WTC11 (cell line): Measurements from ENCODE around the gene ZIC1.

Experiments used
- AFF4 ChIP-seq: sonication (generic); formaldehyde crosslinking; IDR thresholded peaks from 2 replicates; pipeline ENCODE4 v1.8.1; 2023; ENCODE audit warnings: mild to moderate bottlenecking, missing genetic modification reagents, borderline replicate concordance
- CREB1 ChIP-seq: sonication (generic); formaldehyde crosslinking; IDR thresholded peaks from 2 replicates; pipeline ENCODE4 v1.8.0; 2023; ENCODE audit warnings: mild to moderate bottlenecking, missing genetic modification reagents
- JUN ChIP-seq: sonication (generic); formaldehyde crosslinking; IDR thresholded peaks from 2 replicates; pipeline ENCODE4 v1.8.0; 2023; ENCODE audit warnings: mild to moderate bottlenecking, missing genetic modification reagents
- NR2C2 ChIP-seq: sonication (generic); formaldehyde crosslinking; IDR thresholded peaks from 2 replicates; pipeline ENCODE4 v1.8.0; 2022; ENCODE audit warnings: mild to moderate bottlenecking, missing genetic modification reagents
- NR3C1 ChIP-seq: sonication (generic); formaldehyde crosslinking; conservative IDR thresholded peaks from 2 replicates; pipeline ENCODE4 v1.8.1; 2023; ENCODE audit warnings: low read depth, mild to moderate bottlenecking, missing genetic modification reagents
- ZMAT4 ChIP-seq: fragments of 250-450 bp; sonication (Bioruptor Pico); IDR thresholded peaks from 2 replicates; pipeline ENCODE4 v1.9.0; 2021; ENCODE audit warnings: mild to moderate bottlenecking
- ZNF512 ChIP-seq: sonication (generic); formaldehyde crosslinking; IDR thresholded peaks from 2 replicates; pipeline ENCODE4 v1.8.1; 2022; ENCODE audit warnings: missing genetic modification reagents, borderline replicate concordance
- TF ChIP-seq, protein P1 (sequence below): fragments of 200-600 bp; IDR thresholded peaks from 2 replicates; pipeline ENCODE4 v1.8.0; 2022; ENCODE audit warnings: antibody characterized with exemption
- TF ChIP-seq, protein P2 (sequence below): sonication (generic); formaldehyde crosslinking; IDR thresholded peaks from 2 replicates; pipeline ENCODE4 v1.8.0; 2022; ENCODE audit warnings: mild to moderate bottlenecking, missing genetic modification reagents

- TF ChIP-seq, protein P1, sequence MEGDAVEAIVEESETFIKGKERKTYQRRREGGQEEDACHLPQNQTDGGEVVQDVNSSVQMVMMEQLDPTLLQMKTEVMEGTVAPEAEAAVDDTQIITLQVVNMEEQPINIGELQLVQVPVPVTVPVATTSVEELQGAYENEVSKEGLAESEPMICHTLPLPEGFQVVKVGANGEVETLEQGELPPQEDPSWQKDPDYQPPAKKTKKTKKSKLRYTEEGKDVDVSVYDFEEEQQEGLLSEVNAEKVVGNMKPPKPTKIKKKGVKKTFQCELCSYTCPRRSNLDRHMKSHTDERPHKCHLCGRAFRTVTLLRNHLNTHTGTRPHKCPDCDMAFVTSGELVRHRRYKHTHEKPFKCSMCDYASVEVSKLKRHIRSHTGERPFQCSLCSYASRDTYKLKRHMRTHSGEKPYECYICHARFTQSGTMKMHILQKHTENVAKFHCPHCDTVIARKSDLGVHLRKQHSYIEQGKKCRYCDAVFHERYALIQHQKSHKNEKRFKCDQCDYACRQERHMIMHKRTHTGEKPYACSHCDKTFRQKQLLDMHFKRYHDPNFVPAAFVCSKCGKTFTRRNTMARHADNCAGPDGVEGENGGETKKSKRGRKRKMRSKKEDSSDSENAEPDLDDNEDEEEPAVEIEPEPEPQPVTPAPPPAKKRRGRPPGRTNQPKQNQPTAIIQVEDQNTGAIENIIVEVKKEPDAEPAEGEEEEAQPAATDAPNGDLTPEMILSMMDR = no peak
- no peak for TF ChIP-seq ZNF512 (CRISPR knock-in tag)
- no peak for TF ChIP-seq ZMAT4 (CRISPR knock-in tag)
- TF ChIP-seq AFF4 (CRISPR knock-in tag) = no peak
- TF ChIP-seq JUN (CRISPR knock-in tag) = no peak
- TF ChIP-seq, protein P2, sequence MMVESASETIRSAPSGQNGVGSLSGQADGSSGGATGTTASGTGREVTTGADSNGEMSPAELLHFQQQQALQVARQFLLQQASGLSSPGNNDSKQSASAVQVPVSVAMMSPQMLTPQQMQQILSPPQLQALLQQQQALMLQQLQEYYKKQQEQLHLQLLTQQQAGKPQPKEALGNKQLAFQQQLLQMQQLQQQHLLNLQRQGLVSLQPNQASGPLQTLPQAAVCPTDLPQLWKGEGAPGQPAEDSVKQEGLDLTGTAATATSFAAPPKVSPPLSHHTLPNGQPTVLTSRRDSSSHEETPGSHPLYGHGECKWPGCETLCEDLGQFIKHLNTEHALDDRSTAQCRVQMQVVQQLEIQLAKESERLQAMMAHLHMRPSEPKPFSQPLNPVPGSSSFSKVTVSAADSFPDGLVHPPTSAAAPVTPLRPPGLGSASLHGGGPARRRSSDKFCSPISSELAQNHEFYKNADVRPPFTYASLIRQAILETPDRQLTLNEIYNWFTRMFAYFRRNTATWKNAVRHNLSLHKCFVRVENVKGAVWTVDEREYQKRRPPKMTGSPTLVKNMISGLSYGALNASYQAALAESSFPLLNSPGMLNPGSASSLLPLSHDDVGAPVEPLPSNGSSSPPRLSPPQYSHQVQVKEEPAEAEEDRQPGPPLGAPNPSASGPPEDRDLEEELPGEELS (CRISPR knock-in tag) = no peak
- TF ChIP-seq CREB1 (CRISPR knock-in tag) = no peak
- no peak for TF ChIP-seq NR3C1
- TF ChIP-seq NR2C2 (CRISPR knock-in tag) = no peak
These were observed 43.7 kb upstream of the ZIC1 start for GRCh38 chr3:147365196-147366115.
